Stimulated activated CD4-positive, alpha-beta T cell treated with anti-CD3 and anti-CD28 coated beads, Interleukin-15, amount 100 ng/mL, for 24 hours (primary cell): Measurements from ENCODE around the gene ZNF511.

ENCODE experiments used
- DNase-seq: peaks from one replicate; pipeline ENCODE4 v3.0.0-alpha.2; 2020

ZNF511 gene

GRCh38 chr10:133336577-133337369 is 28.1 kb downstream of the ZNF511 start, which contains the start of gene CALY:
Gene CALY (minus strand): TSS chr10:133336896. CDS start chr10:133328989, 7,907 bp downstream.
- peak; percentile 74 for DNase-seq

- DNase-seq, result no peak
Measured at GRCh38 chr10:133337370-133337725, 28.6 kb downstream of the ZNF511 start.

- DNase-seq, result no peak
Measured at GRCh38 chr10:133338080-133339071, 29.7 kb downstream of the ZNF511 start.

- DNase-seq, result no peak
Measured at GRCh38 chr10:133339708-133340380, 31.1 kb downstream of the ZNF511 start.

GRCh38 chr10:133341983-133342382 is 33.3 kb downstream of the ZNF511 start:
- DNase-seq, result no peak

GRCh38 chr10:133342942-133343341 is 34.2 kb downstream of the ZNF511 start:
- DNase-seq, result no peak

- no peak for DNase-seq
Measured at GRCh38 chr10:133343558-133343957, 34.8 kb downstream of the ZNF511 start.

GRCh38 chr10:133344236-133344635 is 35.5 kb downstream of the ZNF511 start:
- DNase-seq, result no peak

- no peak for DNase-seq
Measured at GRCh38 chr10:133346413-133346812, 37.7 kb downstream of the ZNF511 start.

GRCh38 chr10:133347710-133348517 is 39.2 kb downstream of the ZNF511 start:
- DNase-seq, result no peak

GRCh38 chr10:133349160-133349568 is 40.5 kb downstream of the ZNF511 start:
- no peak for DNase-seq

GRCh38 chr10:133349577-133350011 is 40.9 kb downstream of the ZNF511 start:
- no peak for DNase-seq

- no peak for DNase-seq
Measured at GRCh38 chr10:133350283-133350949, 41.7 kb downstream of the ZNF511 start.

- DNase-seq, result no peak
Measured at GRCh38 chr10:133350950-133351329, 42.2 kb downstream of the ZNF511 start.

GRCh38 chr10:133351408-133352318 is 42.9 kb downstream of the ZNF511 start:
- no peak for DNase-seq

GRCh38 chr10:133353202-133353959 is 44.7 kb downstream of the ZNF511 start:
- no peak for DNase-seq

- no peak for DNase-seq
Measured at GRCh38 chr10:133353988-133354605, 45.4 kb downstream of the ZNF511 start.

- no peak for DNase-seq
Measured at GRCh38 chr10:133354672-133355240, 46.0 kb downstream of the ZNF511 start.

- no peak for DNase-seq
Measured at GRCh38 chr10:133355266-133355665, 46.6 kb downstream of the ZNF511 start.
